Prostate gland (tissue), 2 donors: Measurements from ENCODE around the gene CHCHD6.

Experiments
- POLR2A ChIP-seq: fragments of 450-650 bp; IDR thresholded peaks from one replicate; pipeline ENCODE4 v1.6.1; 2016; ENCODE audit warnings: antibody characterized with exemption, mild to moderate bottlenecking
- TF ChIP-seq, protein P1 (sequence below), 4 experiments: fragments of 200-600 bp in 2 of 4; fragments of 450-650 bp in 2 of 4; sonication (generic) in 2 of 4; IDR thresholded peaks; 1 replicate in 3 of 4; 2 replicates in 1 of 4; pipeline ENCODE4 v1.5.1; 2016 to 2019; ENCODE audit warnings: antibody characterized with exemption in 4 of 4, mild to moderate bottlenecking in 2 of 4, moderate library complexity in 2 of 4

DNA sequence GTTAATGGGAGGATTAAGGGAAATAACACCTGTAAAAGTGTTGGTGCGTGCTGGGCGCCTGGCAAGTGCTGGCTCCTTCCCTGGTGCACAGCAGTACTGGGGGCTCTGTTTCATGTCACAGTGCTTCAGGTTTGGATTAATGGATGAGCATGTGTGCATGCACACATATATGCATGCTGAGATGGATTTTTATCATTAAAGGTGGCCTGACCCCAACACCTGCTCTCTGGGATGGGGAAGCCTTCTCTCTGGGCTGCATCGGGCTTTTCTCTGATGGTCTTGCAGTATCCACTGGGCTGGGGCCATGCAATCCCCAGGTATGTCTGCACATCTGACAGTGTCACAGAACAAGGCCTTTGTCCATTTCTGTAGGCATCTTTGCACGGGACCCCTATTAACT, 151.3 kb downstream of the CHCHD6 start:
- TF ChIP-seq, protein P1, sequence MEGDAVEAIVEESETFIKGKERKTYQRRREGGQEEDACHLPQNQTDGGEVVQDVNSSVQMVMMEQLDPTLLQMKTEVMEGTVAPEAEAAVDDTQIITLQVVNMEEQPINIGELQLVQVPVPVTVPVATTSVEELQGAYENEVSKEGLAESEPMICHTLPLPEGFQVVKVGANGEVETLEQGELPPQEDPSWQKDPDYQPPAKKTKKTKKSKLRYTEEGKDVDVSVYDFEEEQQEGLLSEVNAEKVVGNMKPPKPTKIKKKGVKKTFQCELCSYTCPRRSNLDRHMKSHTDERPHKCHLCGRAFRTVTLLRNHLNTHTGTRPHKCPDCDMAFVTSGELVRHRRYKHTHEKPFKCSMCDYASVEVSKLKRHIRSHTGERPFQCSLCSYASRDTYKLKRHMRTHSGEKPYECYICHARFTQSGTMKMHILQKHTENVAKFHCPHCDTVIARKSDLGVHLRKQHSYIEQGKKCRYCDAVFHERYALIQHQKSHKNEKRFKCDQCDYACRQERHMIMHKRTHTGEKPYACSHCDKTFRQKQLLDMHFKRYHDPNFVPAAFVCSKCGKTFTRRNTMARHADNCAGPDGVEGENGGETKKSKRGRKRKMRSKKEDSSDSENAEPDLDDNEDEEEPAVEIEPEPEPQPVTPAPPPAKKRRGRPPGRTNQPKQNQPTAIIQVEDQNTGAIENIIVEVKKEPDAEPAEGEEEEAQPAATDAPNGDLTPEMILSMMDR (IDR thresholded peaks at IDR 0.05) = no peak
- no peak for TF ChIP-seq POLR2A
